ENCODE data around the gene ABTB2. TPM values are rescaled to one million over a fixed set of nuclear protein-coding genes. Genes with fewer than 3 reads are reported as not detected.

ABTB2 gene
- total RNA-seq, 1 donor from 2014 or later: 12.1 TPM

DNA sequence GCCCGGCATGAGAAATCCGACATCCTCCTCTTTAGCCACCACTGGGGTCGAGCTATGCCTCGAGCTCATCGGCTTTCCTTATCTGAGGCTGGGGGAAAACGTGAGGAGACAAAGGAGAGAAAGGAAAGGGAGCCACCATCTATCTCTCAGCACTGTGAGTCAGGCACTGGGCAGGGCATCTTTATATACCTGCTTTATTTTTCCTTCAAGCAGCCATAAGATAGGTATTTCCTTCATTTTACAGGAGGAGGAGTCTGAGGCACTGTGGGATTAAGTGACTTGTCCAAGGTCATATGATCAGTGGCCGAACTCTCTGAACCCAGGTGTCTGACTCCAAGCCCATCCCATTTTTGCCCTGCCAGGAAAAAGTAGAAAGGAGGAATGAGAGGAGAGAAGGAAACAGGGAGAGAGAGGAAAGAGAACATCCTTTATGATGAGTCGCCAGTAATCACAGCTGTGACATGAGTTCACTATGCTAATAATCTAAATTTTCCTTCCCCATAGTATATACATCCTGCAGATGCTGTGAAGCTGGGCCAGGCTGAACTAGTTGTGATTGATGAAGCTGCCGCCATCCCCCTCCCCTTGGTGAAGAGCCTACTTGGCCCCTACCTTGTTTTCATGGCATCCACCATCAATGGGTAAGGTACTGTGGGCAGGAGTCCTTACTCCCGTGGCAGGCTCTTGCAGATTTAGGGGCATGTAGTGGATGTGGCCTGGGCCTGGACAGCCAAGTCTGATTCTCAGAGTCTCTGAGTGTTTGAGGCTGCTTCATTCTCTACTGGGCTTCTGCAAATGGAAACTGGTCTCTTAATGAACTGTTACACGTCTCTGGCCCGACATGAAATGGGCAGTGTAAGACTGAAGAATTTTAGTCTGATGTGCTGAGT, 230.6 kb downstream of the ABTB2 start:
- intact Hi-C loops (cut with micrococcal nuclease): no loop called here
- DNase-seq (no peak), ATAC-seq (no peak)

DNA sequence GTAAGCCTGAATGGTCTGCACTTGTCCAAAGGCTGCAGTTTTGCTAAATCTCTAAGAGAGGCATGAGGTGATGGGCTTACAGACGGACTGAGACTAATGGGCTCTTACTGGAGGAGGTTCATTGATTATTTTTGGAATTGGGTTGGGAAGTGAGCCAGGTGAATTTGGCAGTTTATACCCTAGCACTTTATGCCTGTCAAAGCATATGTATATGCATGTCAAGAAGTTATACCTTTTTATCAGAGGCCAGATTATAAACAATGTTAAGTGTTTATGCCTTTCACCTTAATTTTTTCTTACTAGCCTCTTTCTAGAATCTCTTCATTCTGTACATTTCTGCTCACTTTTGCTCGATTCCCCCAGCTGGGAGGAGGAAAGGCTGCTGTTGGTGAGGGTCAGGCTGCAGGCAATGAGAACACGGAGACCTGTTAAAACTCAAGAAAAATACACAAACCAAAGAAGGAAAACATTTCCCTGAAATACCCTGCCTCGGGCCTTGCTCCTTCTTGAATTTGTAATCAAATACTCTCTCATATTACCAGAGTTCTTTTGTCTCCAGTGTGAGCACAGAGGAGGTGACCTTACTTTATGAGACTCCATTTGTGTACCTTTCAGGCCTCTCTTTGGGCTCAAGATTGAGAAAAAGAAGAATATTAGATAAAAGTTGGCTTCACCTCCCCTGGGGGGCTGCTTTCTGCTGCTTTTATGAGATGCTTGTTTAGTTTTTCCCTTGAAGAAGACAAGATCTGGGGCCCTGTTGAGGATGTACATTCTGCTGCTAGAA, 232.7 kb downstream of the ABTB2 start:
- DNase-seq (no peak), ATAC-seq (no peak)
- intact Hi-C loops (cut with micrococcal nuclease): no loop called here

DNA sequence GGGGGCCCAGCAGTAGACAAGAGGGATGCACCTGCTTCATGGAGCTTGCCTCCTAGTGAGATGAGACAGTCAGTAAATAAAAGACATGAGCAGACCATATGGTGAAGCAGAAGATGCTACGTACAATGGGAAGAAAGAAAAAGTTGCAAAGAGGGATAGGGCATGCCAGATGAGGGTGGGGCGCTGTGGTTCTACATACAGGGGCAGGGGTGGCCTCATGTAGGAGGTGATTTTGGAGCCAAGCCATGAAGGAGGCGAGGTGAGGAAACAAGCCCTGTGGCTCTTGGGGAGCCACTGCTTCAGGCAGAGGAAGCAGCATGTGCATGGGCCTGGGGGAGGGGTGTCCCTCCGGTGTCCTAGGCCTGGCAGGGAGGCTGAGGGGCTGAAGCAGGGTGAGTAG, 237.2 kb downstream of the ABTB2 start:
- intact Hi-C loops (cut with micrococcal nuclease): no loop called here
- ATAC-seq: no peak
- no peak for DNase-seq

DNA sequence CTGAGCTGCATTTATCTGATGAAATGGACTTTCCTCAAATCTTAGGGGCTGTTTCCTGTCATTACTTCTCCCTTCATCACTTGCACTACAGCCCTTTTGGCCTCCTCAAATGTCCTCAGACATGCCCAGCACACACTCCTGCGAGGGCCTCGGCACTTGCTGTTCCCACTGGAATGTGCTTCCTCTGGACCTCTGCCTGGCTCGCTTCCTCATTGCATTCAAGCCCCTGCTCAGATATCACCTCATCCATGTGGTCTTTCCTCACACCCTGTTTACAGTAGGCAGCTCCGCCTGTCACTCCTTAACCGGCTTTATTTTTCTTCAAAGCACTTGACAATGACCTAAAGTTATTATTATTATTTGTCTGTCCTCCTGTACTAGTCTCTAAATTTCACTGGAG, 243.3 kb downstream of the ABTB2 start:
- intact Hi-C loops (cut with micrococcal nuclease): no loop called here
- no peak for DNase-seq

DNA sequence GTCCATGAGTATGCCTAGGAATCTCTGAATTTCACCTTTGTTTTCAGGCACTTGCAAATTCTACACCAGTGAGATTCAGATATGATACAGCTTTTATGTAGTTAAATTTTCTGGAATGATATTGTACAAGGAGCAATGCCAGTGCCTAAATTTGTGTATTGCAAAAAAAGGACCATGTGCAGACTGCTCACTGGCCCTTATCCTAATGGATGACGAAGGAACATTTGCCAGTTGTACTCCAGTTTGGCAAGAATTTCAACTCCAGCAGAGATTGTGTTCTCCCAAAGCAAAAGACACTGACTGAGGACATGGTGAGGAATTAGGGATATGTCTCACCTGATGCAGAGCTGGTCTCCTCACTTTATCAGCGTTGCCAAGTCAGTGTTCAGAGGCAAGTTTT, 243.8 kb downstream of the ABTB2 start:
- ATAC-seq: no peak
- DNase-seq: no peak
- intact Hi-C loops (cut with micrococcal nuclease): no loop called here

More for the DNA sequence above, 243.3 kb downstream of the ABTB2 start:
- ATAC-seq: no peak

DNA sequence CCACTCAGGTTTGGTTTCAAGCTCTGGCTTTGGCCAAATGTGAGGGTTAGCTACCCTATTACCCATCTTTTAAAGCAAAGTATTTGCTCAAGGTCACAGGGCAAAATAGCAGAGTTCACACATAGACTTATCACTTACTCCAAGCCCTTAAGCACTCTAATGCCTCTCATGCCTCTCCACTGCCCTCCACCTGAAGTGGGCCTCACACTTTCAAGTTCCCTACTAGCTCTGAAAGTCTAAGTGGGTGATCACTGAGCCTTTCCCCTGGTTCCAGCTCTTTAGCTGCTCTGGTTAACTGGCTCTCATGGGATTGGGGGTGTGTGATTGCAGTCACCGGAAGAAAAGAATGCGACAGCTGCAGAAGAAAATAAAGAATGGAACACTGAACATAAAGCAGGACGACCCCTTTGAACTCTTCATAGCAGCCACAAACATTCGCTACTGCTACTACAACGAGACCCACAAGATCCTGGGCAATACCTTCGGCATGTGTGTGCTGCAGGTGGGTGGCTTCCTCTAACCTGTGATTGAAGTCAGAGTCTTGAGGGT, 246.0 kb downstream of the ABTB2 start:
- DNase-seq (no peak), ATAC-seq (no peak)
- intact Hi-C loops (cut with micrococcal nuclease): no loop called here

DNA sequence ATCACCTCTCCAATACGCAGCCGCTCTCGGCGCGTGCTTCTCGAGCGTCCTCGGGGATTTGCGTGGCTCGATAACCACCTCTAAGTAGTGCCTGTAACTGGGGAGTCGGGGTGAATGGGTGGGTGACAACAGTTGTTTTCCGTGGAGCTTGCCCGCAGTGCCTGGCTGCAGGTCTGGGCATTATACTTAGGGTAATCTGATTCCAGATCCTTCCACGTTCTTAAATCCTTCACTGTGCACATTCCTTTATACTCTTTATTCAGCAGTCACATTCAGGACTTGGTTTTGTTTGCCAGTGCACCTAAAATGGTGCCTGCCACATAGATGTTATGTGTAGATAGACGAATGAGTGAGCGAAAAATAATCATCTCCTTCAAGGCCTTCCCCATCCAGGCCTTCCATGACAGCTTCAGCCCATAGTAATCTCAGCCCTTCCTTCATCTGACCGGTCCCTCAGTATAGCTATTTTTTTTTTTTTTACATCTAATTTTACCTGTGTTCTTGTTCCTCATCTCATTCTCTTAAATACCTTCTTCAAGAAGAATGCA, 251.8 kb downstream of the ABTB2 start:
- intact Hi-C loops (cut with micrococcal nuclease): no loop called here
- no peak for DNase-seq
- no peak for ATAC-seq

DNA sequence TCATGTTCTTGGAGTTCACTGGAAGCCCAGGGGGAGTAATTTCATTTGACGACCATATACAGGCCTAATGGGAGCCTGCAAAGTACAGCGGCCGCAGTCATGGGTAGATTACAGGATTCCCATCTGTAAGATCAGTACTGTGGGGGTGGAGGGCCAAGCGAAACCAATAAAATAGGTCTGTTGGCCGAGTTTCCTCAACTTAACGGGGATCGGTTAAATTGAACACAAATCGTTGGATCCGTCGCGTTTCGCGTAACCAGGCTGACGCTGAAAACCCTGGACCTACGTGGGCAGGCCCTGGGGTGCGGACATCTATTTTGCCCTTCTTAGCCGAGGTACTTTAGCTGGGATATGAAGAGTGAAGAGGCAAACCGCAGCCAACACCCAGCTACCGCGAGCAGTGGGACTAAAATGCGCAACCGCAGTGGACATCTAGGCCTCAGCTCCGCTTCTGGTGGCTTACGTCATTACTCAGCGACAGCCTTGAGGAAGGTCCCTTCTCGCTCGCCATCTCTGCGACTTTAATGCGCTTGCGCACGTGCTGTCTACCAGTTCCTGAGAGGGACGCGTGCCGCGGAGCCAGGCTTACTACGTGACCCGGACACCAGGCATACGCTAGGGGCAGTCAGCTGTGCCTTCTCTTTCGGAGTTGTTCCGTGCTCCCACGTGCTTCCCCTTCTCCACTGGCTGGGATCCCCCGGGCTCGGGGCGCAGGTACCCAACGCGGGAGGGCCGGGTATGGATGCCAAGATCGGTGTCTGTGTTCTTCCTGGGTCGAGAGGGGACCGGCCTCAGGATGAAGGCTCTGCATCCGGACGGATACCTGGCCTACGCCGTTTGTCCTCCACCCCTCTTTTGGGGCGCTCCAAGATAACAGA, 252.5 kb downstream of the ABTB2 start, which contains the start of gene NAT10:
TSS of gene NAT10 (plus strand) at position 551 of the 878 bp plus-strand sequence. CDS start 2,597 bp downstream, outside the sequence.
- ATAC-seq (peak; percentile 98), DNase-seq (peak; percentile 96)
- intact Hi-C loops (cut with micrococcal nuclease): no loop called here

DNA sequence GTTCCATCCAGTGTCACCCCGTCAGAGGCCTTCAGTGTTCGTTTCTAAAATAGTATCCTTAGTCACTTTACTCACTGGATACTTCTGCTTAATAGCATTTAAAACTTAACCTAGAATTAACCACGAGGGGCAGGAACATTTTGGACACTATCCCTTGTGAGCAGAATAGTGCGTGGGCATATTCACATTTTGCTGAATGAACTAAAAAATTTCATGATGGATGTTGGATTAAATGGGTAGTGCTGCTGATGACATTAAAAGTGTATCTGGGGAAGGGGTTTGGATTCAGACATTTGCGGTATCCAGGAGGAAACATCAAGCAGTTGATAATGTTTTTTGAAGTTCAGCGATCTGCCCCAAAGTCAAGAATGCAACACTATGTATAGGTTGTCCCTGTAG, 253.1 kb downstream of the ABTB2 start:
- ATAC-seq (no peak), DNase-seq (no peak)
- intact Hi-C loops (cut with micrococcal nuclease): no loop called here

Other genes with a start within 250 kb of the ABTB2 start
- gene CAT, start 80.9 kb upstream of the ABTB2 start, total RNA-seq: 150 TPM
- gene ELF5, start 155.8 kb upstream of the ABTB2 start, total RNA-seq: not detected